WTC11 (cell line): Measurements from ENCODE around the gene CEP104.

Experiments used
- GABPB1 ChIP-seq: sonication (generic); formaldehyde crosslinking; IDR thresholded peaks from 2 replicates; pipeline ENCODE4 v1.8.1; 2023; ENCODE audit warnings: mild to moderate bottlenecking, missing genetic modification reagents
- ZNF138 ChIP-seq: sonication (generic); formaldehyde crosslinking; conservative IDR thresholded peaks from 2 replicates; pipeline ENCODE4 v1.8.1; 2022; ENCODE audit warnings: mild to moderate bottlenecking, moderate library complexity, missing genetic modification reagents
- TF ChIP-seq, protein P1 (sequence below): fragments of 200-600 bp; IDR thresholded peaks from 2 replicates; pipeline ENCODE4 v1.8.0; 2022; ENCODE audit warnings: antibody characterized with exemption

DNA sequence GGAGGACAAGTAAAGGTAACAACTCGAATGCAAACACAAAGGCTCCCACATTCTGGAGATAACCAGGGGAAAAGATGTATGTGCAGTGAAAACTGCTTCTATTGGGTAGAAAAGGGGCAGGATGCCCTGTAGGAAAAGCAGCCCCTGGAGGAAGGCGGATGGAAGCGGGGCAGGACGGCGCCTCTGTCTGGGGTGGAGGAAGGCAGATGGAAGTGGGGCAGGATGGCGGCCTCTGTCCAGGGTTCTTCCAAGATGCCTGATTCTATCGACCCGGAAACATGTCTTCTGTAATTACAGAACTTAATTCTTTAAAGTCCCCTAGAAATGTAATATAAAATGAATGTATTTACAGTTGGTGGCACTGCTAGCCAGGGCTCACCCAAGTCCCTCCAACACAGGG is 36.7 kb downstream of the CEP104 start:
- TF ChIP-seq, protein P1, sequence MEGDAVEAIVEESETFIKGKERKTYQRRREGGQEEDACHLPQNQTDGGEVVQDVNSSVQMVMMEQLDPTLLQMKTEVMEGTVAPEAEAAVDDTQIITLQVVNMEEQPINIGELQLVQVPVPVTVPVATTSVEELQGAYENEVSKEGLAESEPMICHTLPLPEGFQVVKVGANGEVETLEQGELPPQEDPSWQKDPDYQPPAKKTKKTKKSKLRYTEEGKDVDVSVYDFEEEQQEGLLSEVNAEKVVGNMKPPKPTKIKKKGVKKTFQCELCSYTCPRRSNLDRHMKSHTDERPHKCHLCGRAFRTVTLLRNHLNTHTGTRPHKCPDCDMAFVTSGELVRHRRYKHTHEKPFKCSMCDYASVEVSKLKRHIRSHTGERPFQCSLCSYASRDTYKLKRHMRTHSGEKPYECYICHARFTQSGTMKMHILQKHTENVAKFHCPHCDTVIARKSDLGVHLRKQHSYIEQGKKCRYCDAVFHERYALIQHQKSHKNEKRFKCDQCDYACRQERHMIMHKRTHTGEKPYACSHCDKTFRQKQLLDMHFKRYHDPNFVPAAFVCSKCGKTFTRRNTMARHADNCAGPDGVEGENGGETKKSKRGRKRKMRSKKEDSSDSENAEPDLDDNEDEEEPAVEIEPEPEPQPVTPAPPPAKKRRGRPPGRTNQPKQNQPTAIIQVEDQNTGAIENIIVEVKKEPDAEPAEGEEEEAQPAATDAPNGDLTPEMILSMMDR, result no peak
- TF ChIP-seq ZNF138 (CRISPR knock-in tag), result no peak
- no peak for TF ChIP-seq GABPB1 (CRISPR knock-in tag)
